GM03348 (cell line): ENCODE measurements around the gene R3HDM1.
A peak's percentile ranks its signal among the peaks of the same experiment; 100 is the strongest.
"Not testable (repeated sequence)": the region's sequence is repeated elsewhere in the genome, so short reads cannot be mapped to it uniquely, and the experiment has no call there.

ENCODE experiments used
- DNase-seq: peaks from one replicate; pipeline ENCODE4 v3.0.0; 2012; ENCODE audit warnings: low spot score

The R3HDM1 gene

GRCh38 chr2:135573620-135574019 lies 42.3 kb downstream of the R3HDM1 start:
- DNase-seq, result no peak

GRCh38 chr2:135581282-135581681 lies 50.0 kb downstream of the R3HDM1 start:
- DNase-seq, result no peak

GRCh38 chr2:135582383-135582782 lies 51.1 kb downstream of the R3HDM1 start:
- DNase-seq, result no peak

- peak; percentile 9 for DNase-seq
Measured at GRCh38 chr2:135585586-135585985, 54.3 kb downstream of the R3HDM1 start.

- DNase-seq, result no peak
Measured at GRCh38 chr2:135586148-135586547, 54.9 kb downstream of the R3HDM1 start.

GRCh38 chr2:135587958-135588357 lies 56.7 kb downstream of the R3HDM1 start:
- no peak for DNase-seq

- DNase-seq, result no peak
Measured at GRCh38 chr2:135590619-135591260, 59.5 kb downstream of the R3HDM1 start.

GRCh38 chr2:135600915-135601314 lies 69.6 kb downstream of the R3HDM1 start:
- peak; percentile 5 for DNase-seq

- no peak for DNase-seq
Measured at GRCh38 chr2:135603543-135603942, 72.3 kb downstream of the R3HDM1 start.

- DNase-seq, result no peak
Measured at GRCh38 chr2:135607561-135607960, 76.3 kb downstream of the R3HDM1 start.

GRCh38 chr2:135612319-135612718 lies 81.0 kb downstream of the R3HDM1 start:
- no peak for DNase-seq

- DNase-seq, result no peak
Measured at GRCh38 chr2:135615404-135615803, 84.1 kb downstream of the R3HDM1 start.

GRCh38 chr2:135617501-135618015 lies 86.3 kb downstream of the R3HDM1 start:
- DNase-seq, result no peak

GRCh38 chr2:135620198-135620597 lies 88.9 kb downstream of the R3HDM1 start:
- DNase-seq, result no peak

- no peak for DNase-seq
Measured at GRCh38 chr2:135629520-135629919, 98.2 kb downstream of the R3HDM1 start.

- not testable (repeated sequence) for DNase-seq
Measured at GRCh38 chr2:135630034-135630433, 98.8 kb downstream of the R3HDM1 start.

GRCh38 chr2:135630488-135630887 lies 99.2 kb downstream of the R3HDM1 start:
- no peak for DNase-seq

GRCh38 chr2:135633582-135633981 lies 102.3 kb downstream of the R3HDM1 start:
- no peak for DNase-seq

GRCh38 chr2:135635212-135635835 lies 104.0 kb downstream of the R3HDM1 start:
- DNase-seq, result no peak

GRCh38 chr2:135636982-135637381 lies 105.7 kb downstream of the R3HDM1 start:
- DNase-seq, result no peak

GRCh38 chr2:135637456-135638087 lies 106.3 kb downstream of the R3HDM1 start:
- no peak for DNase-seq

GRCh38 chr2:135638825-135639224 lies 107.5 kb downstream of the R3HDM1 start:
- no peak for DNase-seq
